Measurements from ENCODE around the gene RINT1. TPM values are rescaled to one million over a fixed set of nuclear protein-coding genes. Genes with fewer than 3 reads are reported as not detected.
A peak's percentile ranks its signal among the peaks of the same experiment; 100 is the strongest.
"Not testable (repeated sequence)": the region's sequence is repeated elsewhere in the genome, so short reads cannot be mapped to it uniquely, and the experiment has no call there.

Gene RINT1
- total RNA-seq, 1 donor from 2014 or later: 28.1 TPM

- H3K4me1 Mint-ChIP-seq (ENCODE audit: low read depth, unreplicated experiment): peaks cover 7% of the 10 kb centered on the region
- peak within 1 kb of the TSS; percentile 24 for H3K27ac Mint-ChIP-seq (ENCODE audit: unreplicated experiment)
Measured at GRCh38 chr7:105521717-105522463, 10.1 kb upstream of the RINT1 start, which contains the start of gene PUS7. Gene PUS7, minus strand, starts transcription at chr7:105522271. Its CDS starts 13,759 bp downstream, at chr7:105508512.

GRCh38 chr7:105524423-105524822 lies 7.6 kb upstream of the RINT1 start:
- H3K4me3 ChIP-seq (ENCODE audit: insufficient read depth, low read depth, low read length); H3K4me2 ChIP-seq (ENCODE audit: low read length); H3K9me3 ChIP-seq (ENCODE audit: insufficient read depth, low read depth, low read length); H3K9me3 Mint-ChIP-seq (ENCODE audit: unreplicated experiment); H3K27ac ChIP-seq (ENCODE audit: low read depth, low read length); H3K27me3 ChIP-seq (ENCODE audit: insufficient read depth, low read length); DNase-seq (ENCODE audit: low read depth); H3K27ac Mint-ChIP-seq (ENCODE audit: unreplicated experiment); FAIRE-seq; H3K4me3 Mint-ChIP-seq (ENCODE audit: unreplicated experiment); H3K4me1 ChIP-seq (ENCODE audit: insufficient read depth, low read length); H3K36me3 ChIP-seq (ENCODE audit: insufficient read depth, low read length); H3K9ac ChIP-seq (ENCODE audit: low read length); H3K4me1 Mint-ChIP-seq (ENCODE audit: low read depth, unreplicated experiment); H3K27me3 Mint-ChIP-seq (ENCODE audit: low read depth, unreplicated experiment); H3K36me3 Mint-ChIP-seq (ENCODE audit: low read depth, unreplicated experiment); H2AFZ ChIP-seq (ENCODE audit: low read depth, low read length): not testable (repeated sequence)
- Histone ChIP-seq H4K20me1 (ENCODE audit: insufficient read depth, low read length) (peaks cover 11% of the 10 kb centered on the region), H3K79me2 (ENCODE audit: insufficient read depth, low read length) (peaks cover 16% of the 10 kb centered on the region)

More at GRCh38 chr7:105521717-105522463, 10.1 kb upstream of the RINT1 start, which contains the start of gene PUS7:
- TF ChIP-seq EZH2 (IDR thresholded peaks at IDR 0.05; ENCODE audit: insufficient read depth, low read length): no peak
- peak within 1 kb of the TSS; percentile 88 for H3K9ac ChIP-seq (ENCODE audit: low read length)
- H3K36me3 Mint-ChIP-seq (ENCODE audit: low read depth, unreplicated experiment): peaks cover 5% of the 10 kb centered on the region
- H3K27me3 Mint-ChIP-seq (ENCODE audit: low read depth, unreplicated experiment): no peaks in the 10 kb centered on the region
- H3K4me3 ChIP-seq (ENCODE audit: insufficient read depth, low read depth, low read length): peak within 1 kb of the TSS; percentile 84
- no peaks in the 10 kb centered on the region for H3K27me3 ChIP-seq (ENCODE audit: insufficient read depth, low read length)
- peak within 1 kb of the TSS; percentile 77 for H2AFZ ChIP-seq (ENCODE audit: low read depth, low read length)
- no peak for FAIRE-seq
- peaks cover 10% of the 10 kb centered on the region for H3K4me1 ChIP-seq (ENCODE audit: insufficient read depth, low read length)
- no peaks in the 10 kb centered on the region for H3K9me3 Mint-ChIP-seq (ENCODE audit: unreplicated experiment)
- peak within 1 kb of the TSS; percentile 74 for H3K27ac ChIP-seq (ENCODE audit: low read depth, low read length)
- H3K79me2 ChIP-seq (ENCODE audit: insufficient read depth, low read length): peaks cover 42% of the 10 kb centered on the region
- H3K9me3 ChIP-seq (ENCODE audit: insufficient read depth, low read depth, low read length): no peaks in the 10 kb centered on the region
- peak; percentile 72 for DNase-seq (ENCODE audit: low read depth)
- peak within 1 kb of the TSS; percentile 98 for H3K4me3 Mint-ChIP-seq (ENCODE audit: unreplicated experiment)
- H4K20me1 ChIP-seq (ENCODE audit: insufficient read depth, low read length): peaks cover 15% of the 10 kb centered on the region
- H3K4me2 ChIP-seq (ENCODE audit: low read length): peak within 1 kb of the TSS; percentile 97
- no peaks in the 10 kb centered on the region for H3K36me3 ChIP-seq (ENCODE audit: insufficient read depth, low read length)

GRCh38 chr7:105524840-105525239 lies 7.2 kb upstream of the RINT1 start:
- peak overlapping the region; percentile 16 for H3K4me3 Mint-ChIP-seq (ENCODE audit: unreplicated experiment)
- no peaks in the 10 kb centered on the region for H3K36me3 ChIP-seq (ENCODE audit: insufficient read depth, low read length)
- FAIRE-seq: no peak

GRCh38 chr7:105527737-105528136 lies 4.3 kb upstream of the RINT1 start:
- H3K79me2 ChIP-seq (ENCODE audit: insufficient read depth, low read length); H3K4me3 ChIP-seq (ENCODE audit: insufficient read depth, low read depth, low read length); H3K9me3 Mint-ChIP-seq (ENCODE audit: unreplicated experiment); H3K27me3 ChIP-seq (ENCODE audit: insufficient read depth, low read length); FAIRE-seq; H3K36me3 Mint-ChIP-seq (ENCODE audit: low read depth, unreplicated experiment); H3K27me3 Mint-ChIP-seq (ENCODE audit: low read depth, unreplicated experiment); H3K4me2 ChIP-seq (ENCODE audit: low read length); H3K9me3 ChIP-seq (ENCODE audit: insufficient read depth, low read depth, low read length); DNase-seq (ENCODE audit: low read depth); H3K27ac Mint-ChIP-seq (ENCODE audit: unreplicated experiment); H3K4me1 ChIP-seq (ENCODE audit: insufficient read depth, low read length); H3K4me1 Mint-ChIP-seq (ENCODE audit: low read depth, unreplicated experiment); H3K9ac ChIP-seq (ENCODE audit: low read length); H4K20me1 ChIP-seq (ENCODE audit: insufficient read depth, low read length); H2AFZ ChIP-seq (ENCODE audit: low read depth, low read length); H3K27ac ChIP-seq (ENCODE audit: low read depth, low read length); H3K4me3 Mint-ChIP-seq (ENCODE audit: unreplicated experiment); H3K36me3 ChIP-seq (ENCODE audit: insufficient read depth, low read length): not testable (repeated sequence)

More at GRCh38 chr7:105524840-105525239, 7.2 kb upstream of the RINT1 start:
- no peak for TF ChIP-seq CTCF (IDR thresholded peaks at IDR 0.05; ENCODE audit: insufficient read depth, low read depth, low read length)
- TF ChIP-seq EZH2 (IDR thresholded peaks at IDR 0.05; ENCODE audit: insufficient read depth, low read length): no peak
- Mint-ChIP-seq H3K9me3 (ENCODE audit: unreplicated experiment) (no peaks in the 10 kb centered on the region), H3K36me3 (ENCODE audit: low read depth, unreplicated experiment) (peaks cover under 1% of the 10 kb centered on the region), H3K4me1 (ENCODE audit: low read depth, unreplicated experiment) (no peaks in the 10 kb centered on the region), H3K27ac (ENCODE audit: unreplicated experiment) (no peak overlapping the region), H3K27me3 (ENCODE audit: low read depth, unreplicated experiment) (no peaks in the 10 kb centered on the region)
- Histone ChIP-seq H3K9me3 (ENCODE audit: insufficient read depth, low read depth, low read length) (no peaks in the 10 kb centered on the region), H3K4me1 (ENCODE audit: insufficient read depth, low read length) (peaks cover 10% of the 10 kb centered on the region), H3K79me2 (ENCODE audit: insufficient read depth, low read length) (peaks cover 12% of the 10 kb centered on the region), H3K27me3 (ENCODE audit: insufficient read depth, low read length) (no peaks in the 10 kb centered on the region), H3K4me2 (ENCODE audit: low read length) (no peak overlapping the region), H2AFZ (ENCODE audit: low read depth, low read length) (no peak overlapping the region), H4K20me1 (ENCODE audit: insufficient read depth, low read length) (peaks cover 6% of the 10 kb centered on the region), H3K4me3 (ENCODE audit: insufficient read depth, low read depth, low read length) (no peak overlapping the region), H3K9ac (ENCODE audit: low read length) (no peak overlapping the region), H3K27ac (ENCODE audit: low read depth, low read length) (no peak overlapping the region)
- DNase-seq (ENCODE audit: low read depth): no peak
